ENCODE results near the gene CCDC83.
"Not testable (repeated sequence)": the region's sequence is repeated elsewhere in the genome, so short reads cannot be mapped to it uniquely, and the experiment has no call there.

Gene CCDC83

DNA sequence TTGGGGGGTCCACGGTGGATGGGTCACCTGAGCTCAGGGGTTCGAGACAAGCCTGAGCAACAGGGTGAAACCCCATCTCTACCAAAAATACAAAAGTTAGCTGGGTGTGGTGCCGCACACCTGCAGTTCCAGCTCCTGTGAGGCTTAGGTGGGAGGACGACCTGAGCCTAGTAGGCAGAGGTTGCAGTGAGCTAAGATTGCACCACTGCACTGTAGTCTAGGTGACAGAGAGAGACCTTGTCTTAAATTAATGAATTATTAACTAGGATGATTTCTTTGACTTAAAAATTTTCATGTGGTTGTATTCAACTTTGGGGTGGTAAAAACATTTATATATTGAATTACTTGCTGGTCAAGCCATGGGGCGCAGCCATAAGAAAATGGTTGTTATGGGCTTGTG lies 33.9 kb downstream of the CCDC83 start:
- no peak for DNase-seq (ENCODE audit: low read depth)

DNA sequence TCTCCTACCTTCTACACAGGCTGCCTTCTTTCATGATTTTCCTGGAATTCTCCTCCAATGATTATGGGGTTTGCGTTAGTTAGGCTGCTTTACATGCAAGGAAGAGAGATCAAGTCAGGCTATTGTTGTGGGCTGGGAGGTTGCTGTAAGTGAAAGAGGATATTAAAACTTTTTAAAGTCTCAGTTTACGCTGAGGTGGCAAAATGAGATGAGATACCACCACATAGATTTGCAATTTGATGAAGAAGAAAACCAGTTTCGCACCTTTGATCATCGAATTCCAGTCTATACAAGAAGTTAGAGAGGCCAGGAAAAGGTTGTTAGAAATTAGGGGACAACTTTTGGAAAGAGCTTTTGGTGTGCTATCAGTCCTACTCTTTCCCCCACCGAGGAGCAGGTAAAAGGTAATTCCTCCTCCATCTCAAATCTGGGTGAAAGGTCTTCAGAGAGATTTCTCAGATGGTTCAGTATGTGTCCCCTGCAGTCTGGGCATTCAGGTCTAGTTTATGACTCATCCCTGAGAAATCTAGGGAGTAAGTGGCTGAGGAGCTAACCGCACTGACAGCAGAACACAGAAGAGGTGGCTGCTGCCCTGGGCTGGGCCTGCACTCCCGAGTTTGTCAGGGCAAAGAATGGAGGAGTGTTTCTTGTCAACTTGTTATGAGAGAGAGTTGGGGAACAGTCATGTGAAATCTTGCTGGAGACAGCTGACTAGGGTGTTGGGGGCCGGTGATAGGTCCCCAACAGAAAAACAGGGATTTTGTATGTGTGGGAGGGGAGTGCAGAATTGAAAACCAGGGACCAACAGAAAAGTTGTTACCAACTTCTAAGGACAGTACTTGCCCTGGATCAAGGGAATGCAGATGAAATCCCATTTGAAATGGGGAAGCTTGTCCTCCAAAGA lies 34.7 kb downstream of the CCDC83 start:
- no peak for DNase-seq (ENCODE audit: low read depth)

DNA sequence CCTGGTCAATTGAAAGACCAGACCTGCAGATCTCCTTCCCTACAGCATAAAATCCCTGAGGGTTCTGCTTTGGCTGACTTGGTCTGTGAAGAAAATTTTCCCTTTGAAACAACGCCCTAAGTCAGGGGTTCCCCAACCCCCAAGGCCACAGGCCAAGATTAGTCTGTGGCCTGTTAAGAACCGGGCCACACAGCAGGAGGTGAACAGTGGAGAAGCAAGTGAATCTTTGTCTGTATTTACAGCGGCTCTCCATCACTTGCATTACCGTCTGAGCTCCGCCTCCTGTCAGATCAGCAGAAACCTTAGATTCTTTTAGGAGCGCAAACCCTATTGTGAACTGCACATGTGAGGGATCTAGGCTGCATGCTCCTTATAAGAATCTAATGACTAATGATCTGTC lies 38.2 kb downstream of the CCDC83 start:
- no peak for DNase-seq (ENCODE audit: low read depth)

DNA sequence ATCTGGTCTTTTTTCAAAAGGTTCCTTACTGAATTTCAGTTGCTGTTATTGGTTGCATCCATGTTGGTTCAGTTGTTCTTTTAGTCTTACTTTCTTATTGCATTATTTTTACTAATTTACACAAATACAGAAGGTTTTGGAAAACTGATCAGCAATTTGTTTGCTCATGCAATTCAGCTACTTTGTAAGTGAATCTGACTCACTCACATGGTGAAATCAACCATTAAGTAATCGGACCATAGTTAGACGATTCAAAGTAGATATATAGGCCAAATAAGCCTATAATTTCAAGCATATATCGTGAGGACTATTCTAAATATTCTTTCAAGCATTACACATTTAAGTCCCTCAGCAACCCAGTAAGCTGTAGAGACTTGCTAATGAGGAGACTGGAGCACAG lies 41.7 kb downstream of the CCDC83 start:
- no peak for DNase-seq (ENCODE audit: low read depth)

DNA sequence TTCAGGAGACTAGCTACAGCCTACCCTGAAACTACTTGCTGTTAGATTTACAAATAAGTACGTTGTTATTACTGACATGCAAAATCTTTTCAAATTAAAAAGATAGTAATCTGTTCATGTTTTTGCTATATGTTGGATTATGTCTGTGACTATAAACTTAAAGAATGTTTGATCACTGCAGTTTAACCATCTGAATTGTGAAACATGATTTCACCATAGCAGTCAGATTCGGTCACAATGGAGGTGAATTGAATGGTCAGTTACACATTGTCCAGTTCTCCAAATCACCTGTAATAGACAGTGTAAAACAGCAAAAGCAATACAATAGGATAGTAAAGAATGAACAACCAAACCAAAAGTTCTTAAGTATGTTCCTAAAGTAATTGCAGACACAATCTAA lies 43.3 kb downstream of the CCDC83 start:
- no peak for DNase-seq (ENCODE audit: low read depth)

DNA sequence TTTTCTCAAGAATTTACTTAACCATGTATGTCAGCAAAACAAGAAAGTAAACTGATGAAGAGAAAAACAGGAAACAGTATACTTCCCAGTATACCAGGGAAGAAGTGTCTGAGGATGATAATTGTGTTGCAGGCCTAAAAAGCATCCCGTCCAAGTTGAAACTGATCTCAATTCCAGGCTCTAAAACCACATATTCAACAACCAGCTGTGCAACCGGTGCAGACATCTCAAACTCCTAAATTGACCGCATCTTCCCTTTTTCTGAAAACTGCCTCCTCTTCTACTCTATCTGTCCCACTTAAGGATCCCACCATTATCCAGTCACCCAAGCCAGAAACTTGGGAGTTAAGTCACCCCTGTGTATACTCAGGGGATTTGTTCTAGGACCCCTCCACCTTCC lies 47.2 kb downstream of the CCDC83 start:
- no peak for DNase-seq (ENCODE audit: low read depth)

DNA sequence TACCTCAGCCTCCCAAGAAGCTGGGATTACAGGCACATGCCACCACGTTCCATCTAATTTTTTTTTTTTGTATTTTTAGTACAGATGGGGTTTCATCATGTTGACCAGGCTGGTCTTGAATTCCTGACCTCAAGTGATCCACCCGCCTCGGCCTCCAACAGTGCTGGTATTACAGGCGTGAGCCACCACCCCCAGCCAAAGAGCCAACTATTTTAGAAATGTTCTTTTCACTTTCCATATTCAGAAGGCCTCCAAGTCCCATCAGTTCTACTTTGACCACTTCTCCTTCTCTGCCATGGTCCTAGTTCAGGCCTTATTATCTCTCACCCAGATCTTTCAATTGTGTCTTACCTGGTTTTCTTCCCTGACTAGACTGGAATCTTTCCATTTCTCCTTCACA lies 48.2 kb downstream of the CCDC83 start:
- no peak for DNase-seq (ENCODE audit: low read depth)

DNA sequence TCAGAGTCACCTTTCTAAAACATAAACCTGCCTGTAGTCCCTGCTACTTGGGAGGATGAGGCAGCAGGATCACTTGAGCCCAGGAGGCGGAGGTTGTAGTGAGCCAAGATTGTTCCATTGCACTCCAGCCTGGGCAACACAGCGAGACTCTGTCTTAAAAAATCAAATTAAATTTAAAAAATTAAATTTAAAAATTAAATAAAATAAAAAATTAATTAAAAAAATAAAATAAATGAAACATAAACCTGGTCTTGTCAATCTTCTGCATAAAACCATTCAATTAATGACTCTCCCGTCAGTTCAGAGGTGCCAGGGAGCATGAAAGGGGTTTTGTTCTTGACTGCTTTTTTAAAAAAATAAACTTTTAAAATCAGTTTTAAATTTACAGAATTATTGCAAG lies 48.6 kb downstream of the CCDC83 start:
- DNase-seq (ENCODE audit: low read depth) = no peak

DNA sequence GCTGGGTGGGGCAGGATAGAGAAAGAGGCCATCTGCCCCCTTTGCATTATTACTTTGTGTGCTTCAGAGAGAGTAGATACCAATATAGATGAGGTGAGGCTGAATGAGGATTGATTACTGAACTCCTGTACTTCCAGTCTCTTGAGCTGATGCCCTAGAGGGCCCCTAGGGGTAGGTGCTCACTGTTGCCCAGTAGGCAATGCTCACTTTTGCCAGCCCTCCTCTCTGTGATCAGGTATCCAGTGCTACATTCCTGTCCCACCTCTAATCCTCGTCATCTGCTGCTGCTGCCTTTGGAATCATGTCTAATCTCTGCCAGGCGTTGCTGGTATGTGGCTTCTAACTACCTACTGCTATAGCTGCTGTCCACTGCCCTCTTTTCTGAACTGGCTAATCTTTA lies 57.2 kb downstream of the CCDC83 start:
- no peak for DNase-seq (ENCODE audit: low read depth)

DNA sequence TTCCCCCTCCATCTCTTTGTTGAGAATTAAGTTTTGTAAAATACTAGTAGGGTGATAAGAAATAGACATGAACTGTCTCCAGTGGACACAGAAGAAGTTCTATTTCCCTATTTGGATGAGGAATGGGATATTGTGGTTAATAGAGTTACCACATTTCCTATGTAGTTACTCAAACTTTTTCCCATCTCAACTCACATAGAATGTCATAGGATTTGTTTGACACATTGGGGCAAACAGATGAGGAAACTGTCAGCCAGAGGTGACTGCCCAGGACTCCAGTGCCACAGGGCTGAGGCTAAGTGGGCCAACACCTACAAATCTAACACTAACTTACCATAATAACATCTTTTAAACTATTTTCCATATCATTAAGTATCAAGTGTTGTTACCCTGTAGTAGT lies 58.3 kb downstream of the CCDC83 start:
- DNase-seq (ENCODE audit: low read depth) = no peak

DNA sequence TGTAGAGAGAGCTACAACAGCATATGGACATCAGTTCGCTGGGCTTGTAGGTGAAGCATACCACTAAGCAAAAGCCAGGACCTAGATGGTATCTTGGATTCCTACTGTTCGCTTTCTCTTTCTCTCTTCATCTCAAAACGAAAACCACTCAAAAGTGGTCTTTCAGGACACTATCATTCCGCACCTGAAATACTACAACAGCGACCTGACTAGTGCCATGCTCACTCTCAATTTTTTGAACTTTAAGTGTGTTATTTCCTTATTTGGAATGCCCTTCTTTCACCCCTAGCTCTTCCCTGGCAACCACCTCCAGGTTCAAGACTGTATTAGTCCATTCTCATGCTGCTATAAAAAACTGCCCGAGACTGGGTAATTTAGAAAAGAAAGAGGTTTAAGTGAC lies 59.2 kb downstream of the CCDC83 start:
- no peak for DNase-seq (ENCODE audit: low read depth)

DNA sequence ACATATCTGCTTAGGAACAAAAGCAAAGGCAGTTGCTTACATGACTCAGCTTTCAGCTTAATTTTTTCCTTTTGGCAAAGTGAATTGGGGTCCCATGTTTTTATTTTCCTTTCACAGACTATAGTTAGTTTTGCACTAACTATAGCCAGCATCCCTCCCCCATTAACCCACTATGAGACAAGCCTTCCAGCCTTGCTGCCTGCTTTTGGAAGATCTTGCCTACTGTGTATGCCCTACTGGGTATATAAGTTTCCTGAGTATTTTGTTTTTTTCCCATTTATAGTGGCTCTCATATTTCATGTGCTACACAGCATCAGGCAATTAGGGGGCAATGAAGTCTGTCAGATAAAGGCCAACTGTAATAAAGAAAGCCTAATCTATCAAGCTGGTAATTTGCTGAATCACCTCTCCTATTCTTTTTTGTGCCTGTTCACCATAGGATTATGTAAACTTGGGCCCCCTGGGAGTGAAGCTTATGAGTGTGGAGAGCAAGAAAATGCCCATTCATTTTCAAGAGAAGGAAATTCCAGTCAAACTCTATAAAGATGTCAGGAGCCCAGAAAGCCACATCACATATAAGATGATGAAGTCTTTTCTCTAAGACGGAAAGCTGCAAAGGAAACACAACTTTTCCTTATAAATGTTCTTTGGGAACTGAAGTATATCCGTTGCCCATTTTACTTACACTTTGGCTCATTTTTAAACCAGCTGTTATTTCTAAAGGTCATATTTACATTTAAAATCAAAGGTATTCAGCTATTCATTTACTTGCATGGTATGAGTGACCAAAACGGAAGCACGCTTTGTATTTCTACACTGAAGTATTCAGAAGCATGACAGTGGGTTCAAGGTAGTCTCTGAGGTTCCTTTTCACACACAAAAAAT lies 64.0 kb downstream of the CCDC83 start:
- no peak for DNase-seq (ENCODE audit: low read depth)

DNA sequence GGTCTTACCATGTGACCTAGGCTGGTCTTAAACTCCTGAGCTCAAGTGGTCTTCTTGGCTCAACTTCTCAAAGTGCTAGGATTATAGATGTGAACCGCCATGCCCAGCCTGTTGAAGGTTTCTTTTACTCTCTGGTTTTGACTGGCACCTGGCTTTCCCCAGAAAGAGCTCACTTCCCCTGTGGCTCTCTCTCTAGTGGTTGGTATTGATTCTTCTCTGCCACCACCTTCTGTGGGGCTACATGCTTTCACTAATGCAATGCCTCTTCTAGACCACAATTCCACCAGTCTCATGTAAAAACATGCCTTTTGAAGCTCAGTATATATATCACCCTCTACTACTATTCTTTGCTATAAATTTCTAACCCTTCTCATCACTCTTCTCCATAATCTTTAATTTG lies 67.2 kb downstream of the CCDC83 start:
- no peak for DNase-seq (ENCODE audit: low read depth)

DNA sequence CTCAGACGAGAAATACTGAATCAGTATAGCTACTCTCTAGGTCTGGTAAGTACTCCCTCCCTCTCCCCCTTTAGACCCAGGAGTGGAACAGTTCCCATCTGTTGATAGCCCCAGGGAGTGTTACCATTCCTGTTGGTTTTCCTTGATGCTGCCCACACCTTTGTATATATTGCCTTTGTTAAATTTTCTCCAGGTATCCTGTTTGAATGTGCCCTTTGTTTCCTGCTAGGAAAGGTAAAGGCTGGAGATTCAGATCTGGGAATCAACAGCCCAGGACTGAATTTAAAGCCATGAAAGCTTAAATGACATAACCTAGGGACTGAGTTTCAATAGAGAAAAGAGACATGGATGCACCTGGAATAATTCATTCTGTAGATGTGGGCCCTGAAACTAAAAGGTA lies 68.3 kb downstream of the CCDC83 start:
- no peak for DNase-seq (ENCODE audit: low read depth)

DNA sequence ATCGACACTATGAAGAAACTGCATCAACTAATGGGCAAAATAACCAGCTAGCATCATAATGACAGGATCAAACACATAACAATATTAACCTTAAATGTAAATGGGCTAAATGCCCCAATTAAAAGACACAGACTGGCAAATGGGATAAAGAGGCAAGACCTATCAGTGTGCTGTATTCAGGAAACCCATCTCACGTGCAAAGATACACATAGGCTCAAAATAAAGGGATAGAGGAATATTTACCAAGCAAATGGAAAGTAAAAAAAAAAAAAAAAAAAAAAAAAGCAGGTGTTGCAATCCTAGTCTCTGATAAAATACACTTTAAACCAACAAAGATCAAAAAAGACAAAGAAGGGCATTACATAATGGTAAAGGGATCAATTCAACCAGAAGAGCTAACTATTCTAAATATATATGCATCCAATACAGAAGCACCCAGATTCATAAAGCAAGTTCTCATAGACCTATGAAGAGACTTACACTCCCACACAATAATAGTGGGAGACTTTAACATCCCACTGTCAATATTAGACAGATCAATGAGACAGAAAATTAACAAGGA lies 71.6 kb downstream of the CCDC83 start:
- DNase-seq (ENCODE audit: low read depth) = not testable (repeated sequence)

DNA sequence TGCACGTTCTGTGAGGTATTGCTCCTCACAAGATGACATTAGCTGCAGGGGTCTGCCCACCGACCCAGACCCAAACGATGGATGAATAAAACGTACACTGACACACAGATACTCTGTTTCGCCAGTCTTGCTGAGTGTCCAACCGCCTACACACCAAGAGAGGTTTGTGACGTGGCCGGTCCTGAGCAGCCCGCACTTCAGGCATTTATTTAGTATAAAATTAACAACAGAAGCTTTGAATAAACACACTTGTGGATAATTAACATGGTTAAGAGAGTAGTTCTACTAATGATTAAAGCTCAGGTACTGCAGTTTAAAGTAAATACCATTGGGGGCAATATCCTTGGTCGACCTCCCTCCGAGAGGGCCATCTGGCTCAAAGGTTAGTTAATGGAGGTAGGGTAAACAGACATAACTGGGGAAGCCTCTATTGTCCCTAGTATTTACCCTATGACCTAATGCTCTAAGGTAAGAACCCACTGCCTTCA lies 75.7 kb downstream of the CCDC83 start:
- no peak for DNase-seq (ENCODE audit: low read depth)

DNA sequence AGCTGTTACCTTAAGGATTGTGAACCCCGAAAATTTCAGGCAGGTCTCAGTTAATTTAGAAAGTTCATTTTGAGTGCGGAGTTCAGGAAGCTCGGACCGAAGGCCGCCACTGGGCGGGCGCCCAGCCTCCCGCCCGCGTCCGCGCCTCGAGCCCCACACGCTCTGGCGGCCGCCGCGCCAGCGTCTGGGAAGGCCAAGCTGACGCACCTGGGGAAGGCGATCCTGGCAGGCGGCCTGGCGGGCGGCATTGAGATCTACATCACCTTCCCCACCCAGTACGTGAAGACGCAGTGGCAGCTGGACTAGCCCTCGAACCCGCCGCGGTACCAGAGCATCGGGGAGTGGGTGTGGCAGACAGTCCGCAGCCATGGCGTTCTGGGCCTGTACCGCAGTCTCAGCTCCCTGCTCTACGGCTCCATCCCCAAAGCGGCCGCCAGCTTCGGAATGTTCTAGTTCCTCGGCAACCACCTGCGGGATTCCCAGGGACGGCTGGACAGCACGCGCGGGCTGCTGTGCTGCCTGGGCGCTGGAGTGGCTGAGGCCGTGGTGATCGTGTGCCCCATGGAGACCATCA lies 79.5 kb downstream of the CCDC83 start:
- no peak for DNase-seq (ENCODE audit: low read depth)

DNA sequence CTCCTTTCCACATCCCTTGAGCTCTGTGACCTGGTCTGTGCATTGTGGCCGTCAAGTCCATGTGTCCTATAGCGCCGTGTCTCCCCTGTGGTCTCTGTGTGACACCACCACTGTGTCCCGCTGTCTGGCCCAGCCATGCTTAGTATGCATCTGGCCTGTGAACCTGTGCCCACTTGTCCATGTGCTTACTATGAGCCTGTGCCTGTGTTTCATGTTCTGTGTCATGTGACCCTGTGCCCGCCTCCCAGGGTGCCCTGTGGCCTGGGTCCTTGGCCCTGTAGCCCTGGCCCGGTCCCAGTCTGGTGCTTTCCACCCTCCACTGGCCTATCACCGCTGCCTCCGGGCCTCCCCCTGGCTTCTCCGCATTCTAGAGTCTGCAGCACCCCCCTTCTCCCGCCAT lies 80.6 kb downstream of the CCDC83 start:
- DNase-seq (ENCODE audit: low read depth) = no peak

DNA sequence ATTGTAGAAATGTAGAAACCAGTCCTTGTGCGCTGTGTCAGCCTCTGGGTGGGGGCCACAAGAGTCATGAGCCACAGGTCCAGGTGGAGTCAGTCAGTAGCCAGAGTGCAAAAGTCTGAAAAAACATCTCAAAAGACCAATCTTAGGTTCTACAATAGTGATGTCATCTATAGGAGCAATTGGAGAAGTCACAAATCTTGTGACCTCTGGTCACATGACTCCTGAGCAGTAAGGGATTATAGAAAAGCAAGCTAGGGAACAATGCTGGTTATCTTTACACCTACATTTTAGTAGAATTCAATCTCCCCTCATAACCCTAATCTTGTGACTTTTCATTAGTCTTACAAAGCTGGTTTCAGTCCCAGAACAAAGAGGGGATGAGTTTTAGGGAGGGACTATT lies 82.7 kb downstream of the CCDC83 start:
- no peak for DNase-seq (ENCODE audit: low read depth)

DNA sequence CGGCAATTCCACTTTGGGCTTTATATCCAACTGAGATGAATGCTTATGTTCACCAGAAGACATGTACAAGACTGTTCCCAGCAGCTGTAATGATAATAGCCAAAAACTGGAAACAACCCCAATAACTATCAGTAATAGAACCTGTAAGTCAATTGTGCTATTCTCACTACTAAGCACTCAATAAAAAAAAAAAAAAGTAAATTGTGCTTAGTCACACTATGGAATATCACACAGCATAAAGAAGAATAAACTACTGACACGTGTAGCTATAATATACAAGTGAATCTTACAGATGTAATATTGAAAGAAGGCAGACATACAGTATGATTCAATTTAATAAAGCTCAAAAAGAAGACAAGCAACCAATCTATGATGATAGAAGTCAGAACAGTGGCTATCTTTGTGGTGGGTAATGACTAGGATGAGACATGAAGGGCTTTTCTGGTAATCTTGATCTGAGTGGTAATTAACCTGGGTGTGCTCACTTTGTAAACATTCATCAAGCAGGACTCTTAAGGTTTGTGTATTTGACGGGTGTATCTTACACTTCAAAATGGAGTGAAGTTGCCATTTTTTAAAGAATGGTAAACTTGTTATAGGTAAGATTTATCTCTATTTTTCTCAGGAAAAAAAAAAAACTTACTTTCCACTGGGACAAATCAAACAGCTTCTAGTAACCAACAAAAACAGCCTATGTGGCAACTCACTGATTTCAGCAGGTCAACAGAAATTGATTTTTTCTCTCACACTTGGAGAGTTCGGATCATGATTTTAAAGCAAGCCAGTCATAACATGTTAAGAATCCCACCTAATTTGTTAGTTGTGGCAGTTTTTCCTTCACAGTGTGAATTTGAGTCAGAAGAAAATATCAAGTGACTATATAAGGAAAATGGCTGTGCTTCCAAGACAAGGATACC lies 84.2 kb downstream of the CCDC83 start:
- DNase-seq (ENCODE audit: low read depth) = no peak

DNA sequence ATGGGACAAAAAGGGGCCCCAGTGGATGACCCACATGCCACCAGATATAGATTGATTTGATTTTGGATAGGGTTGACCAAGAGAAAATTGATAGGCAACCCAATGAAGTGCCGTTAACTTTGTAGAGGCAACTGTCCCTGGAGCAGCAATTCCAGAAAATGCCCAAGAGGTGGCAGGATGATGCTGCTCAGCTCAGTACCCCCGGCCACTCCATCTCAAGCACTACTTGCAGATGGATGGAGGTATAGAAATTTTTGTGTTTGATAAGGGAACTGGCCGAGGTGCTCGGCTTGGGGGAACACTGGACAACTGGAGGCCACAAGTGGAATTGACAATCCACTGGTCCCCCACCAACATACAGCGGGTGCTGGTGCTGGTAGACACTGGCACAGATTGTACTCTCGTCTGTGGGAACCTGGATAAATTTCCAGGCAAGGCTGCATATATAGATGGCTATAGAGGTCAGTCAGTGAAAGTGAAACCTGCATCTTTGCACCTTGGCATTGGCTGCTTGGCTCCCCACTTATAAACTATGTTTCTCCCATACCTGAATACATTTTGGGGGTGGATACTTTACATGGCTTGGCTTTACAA lies 86.3 kb downstream of the CCDC83 start:
- no peak for DNase-seq (ENCODE audit: low read depth)
